RCC 7860 (cell line): ENCODE data around the gene FANCE.

ENCODE experiments used
- DNase-seq: peaks from one replicate; pipeline ENCODE4 v3.0.0-alpha.2; 2015; ENCODE audit warnings: low spot score
- FAIRE-seq: peaks from 2 replicates; lab custom pipeline; 2012; peaks lifted over from hg19 to GRCh38; lab: Jason Lieb, UNC

Gene FANCE, protein sequence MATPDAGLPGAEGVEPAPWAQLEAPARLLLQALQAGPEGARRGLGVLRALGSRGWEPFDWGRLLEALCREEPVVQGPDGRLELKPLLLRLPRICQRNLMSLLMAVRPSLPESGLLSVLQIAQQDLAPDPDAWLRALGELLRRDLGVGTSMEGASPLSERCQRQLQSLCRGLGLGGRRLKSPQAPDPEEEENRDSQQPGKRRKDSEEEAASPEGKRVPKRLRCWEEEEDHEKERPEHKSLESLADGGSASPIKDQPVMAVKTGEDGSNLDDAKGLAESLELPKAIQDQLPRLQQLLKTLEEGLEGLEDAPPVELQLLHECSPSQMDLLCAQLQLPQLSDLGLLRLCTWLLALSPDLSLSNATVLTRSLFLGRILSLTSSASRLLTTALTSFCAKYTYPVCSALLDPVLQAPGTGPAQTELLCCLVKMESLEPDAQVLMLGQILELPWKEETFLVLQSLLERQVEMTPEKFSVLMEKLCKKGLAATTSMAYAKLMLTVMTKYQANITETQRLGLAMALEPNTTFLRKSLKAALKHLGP

DNA sequence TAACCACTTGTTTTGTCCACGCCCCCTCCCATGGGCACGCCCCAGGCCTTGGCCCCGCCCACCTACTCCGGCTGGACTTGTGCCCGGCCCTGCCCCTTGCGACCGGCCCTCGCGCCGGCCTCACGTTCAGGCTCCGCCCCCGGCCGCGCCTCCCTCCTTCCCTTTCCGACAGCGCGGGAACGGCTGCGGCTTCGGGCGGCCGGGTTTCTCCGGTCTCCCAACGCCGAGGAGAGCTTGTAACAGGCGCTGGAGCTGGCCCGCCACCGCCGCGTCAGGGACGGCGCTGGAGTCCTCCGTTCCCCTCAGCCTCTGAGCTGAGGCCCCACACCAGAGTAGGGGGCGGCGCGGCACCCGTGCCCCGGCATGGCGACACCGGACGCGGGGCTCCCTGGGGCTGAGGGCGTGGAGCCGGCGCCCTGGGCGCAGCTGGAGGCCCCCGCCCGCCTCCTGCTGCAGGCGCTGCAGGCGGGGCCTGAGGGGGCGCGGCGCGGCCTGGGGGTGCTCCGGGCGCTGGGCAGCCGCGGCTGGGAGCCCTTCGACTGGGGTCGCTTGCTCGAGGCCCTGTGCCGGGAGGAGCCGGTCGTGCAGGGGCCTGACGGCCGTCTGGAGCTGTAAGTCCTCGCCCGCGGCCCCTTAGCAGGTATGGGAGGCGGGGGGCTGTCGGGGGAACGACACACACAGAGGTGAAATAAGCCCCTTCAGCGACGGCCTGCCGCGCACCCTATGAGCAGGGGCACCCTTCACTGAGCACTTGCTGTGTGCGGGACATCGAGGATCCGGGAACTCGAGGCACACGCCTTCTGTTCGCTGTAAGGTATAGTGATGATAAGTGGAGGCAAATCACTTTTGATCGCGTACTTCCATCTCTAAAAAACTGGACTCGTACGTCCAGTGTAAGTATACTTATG, at the start of gene FANCE:
Gene FANCE (plus strand): TSS at position 156 of the 908 bp plus-strand sequence. CDS start 208 bp downstream, at position 364.
- DNase-seq (peak; percentile 58), FAIRE-seq (no peak)

DNA sequence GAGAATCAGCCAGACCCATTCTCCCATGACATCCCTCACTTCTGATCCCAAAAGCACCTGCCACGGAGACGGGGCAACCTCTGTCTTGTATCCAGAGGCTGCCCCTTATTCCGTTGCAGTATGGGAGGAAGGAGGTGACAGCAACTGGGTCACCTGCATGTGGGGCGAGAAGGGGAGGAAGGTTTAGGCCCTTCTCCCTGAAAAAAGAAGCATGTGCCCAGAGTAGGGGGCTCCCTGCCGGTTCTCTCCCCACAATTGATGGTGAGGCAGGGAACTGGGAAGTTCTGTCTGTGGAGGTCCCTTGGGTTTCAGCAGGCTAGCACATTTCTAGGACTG, 49.3 kb upstream of the FANCE start:
- DNase-seq (no peak), FAIRE-seq (no peak)

DNA sequence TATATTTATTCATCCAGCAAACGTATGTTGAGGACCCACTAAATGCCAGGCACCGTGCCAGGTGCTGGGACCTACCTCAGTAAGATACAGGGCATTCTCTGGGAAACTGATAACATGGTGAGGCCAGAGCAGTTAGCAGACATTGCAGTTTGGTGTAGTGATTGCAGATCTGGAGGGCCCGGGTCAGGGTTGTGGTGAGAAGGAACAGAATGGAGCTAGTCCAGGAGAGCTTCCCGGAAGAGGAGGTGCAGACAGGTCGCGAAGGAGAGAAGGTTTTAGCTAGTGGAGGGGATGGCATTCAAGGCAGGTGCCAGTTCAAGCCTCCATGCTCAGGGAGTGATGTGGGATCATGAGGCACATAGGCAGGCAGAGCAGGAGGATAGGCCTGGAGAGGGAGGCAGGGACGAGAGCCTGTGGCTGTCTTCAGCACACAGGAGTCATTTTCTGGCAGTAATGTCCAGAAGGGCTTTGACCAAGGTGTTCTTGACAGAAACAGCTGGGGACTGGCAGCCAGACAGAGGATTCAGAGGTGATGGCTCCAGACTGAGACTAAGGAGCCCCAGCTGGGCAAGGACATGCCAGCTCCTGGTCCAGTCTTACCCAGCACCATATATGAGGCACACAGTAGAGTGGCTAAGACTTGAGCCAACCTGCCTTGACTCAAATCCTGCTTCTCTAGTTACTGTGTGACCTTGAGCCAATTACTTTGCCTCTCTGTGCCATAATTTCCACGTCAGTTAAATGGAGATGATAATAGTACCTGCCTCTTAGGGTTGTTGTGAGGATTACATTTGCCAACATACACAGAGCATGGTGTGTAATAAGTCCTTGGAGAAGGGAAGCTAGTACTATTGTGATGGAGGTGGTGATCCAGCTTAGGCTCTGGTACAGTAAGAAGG, 48.3 kb upstream of the FANCE start:
- FAIRE-seq = no peak
- DNase-seq = no peak

DNA sequence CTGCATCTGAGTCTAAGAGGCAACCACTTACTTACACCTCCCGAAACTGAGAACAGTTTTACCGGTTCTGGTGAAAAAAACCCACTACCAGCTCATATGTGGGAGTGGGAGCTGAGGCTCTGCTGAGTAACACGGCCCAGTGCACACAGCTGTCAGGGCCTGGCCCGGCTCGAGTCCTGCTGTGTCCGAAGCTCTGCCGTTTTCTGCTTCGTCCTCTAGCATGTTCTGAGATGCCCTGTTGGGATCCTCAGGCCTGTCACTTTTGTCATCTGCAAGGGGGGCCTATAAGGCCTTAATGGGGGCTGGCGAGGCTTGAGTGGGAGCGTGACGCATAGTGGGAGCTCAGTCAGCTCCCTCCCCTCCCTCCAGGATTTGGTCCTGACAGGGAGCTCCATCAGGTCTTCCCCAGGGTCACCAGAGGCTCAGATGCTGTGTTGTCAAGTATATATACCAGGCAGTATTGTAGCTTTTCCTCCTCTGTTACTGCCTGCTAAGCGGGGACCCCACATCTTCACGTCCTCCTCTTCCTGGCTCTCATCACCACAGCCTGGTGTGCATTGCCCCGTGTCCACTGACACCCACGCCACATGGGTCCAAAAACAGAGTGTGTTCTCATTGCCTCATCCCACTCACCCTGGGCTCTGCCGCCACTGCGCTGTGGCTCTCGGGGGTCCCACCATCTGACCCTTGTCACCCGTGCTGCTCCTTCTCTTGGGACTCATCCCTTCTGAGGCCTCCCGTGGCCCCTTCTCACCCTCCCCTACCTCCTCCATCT, 45.2 kb upstream of the FANCE start:
- DNase-seq (no peak), FAIRE-seq (no peak)

DNA sequence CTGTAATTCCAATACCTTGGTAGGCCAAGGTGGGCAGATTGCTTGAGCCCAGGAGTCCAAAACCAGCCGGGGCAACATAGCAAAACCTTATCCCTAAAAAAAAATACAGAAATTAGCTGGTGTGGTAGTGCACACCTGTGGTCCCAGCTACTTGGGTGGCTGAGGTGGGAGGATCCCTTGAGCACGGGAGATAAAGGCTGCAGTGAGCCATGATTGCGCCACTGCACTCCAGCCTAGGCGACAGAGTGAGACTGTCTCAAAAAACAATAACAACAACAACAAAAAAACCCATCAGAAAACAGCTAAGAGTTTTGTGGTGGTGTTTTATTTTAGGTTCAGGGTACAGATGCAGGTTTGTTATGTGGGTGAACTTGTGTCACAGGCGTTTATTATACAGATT, 42.9 kb upstream of the FANCE start:
- FAIRE-seq (no peak), DNase-seq (no peak)

DNA sequence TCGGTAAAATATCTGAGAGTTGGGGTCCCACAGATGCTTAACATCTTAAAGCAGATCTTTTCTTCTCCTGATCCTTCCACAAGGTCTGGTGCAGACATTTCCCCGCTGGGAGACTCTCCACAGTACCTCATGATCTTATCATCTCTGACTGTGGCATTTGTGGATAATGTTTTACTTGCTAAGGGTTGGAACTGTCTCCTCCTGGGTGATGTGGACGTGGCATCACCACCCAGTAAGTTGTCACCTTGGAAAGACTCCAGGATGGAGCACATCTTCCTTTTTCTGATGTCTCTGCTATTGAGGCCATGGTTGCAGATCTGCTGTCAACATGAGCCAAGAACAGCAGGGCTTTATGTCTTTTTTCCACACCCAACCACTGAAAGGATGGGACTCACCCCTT, 42.0 kb upstream of the FANCE start:
- DNase-seq (peak; percentile 44), FAIRE-seq (peak; percentile 57)

DNA sequence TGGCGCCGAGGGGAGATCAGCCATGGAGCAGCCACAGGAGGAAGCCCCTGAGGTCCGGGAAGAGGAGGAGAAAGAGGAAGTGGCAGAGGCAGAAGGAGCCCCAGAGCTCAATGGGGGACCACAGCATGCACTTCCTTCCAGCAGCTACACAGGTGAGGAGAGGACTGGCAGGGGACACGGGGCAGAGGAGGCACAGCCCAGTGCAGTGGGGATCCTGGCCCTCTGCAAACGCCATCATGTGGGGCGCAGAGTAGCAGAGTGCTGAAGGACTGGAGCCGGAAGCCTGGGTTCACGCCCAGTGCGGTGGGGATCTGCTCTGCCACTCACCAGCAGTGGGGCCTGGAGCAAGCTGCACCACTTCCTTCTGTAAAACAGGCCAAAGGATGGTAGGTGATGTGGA, 41.1 kb upstream of the FANCE start:
- FAIRE-seq (no peak), DNase-seq (no peak)

DNA sequence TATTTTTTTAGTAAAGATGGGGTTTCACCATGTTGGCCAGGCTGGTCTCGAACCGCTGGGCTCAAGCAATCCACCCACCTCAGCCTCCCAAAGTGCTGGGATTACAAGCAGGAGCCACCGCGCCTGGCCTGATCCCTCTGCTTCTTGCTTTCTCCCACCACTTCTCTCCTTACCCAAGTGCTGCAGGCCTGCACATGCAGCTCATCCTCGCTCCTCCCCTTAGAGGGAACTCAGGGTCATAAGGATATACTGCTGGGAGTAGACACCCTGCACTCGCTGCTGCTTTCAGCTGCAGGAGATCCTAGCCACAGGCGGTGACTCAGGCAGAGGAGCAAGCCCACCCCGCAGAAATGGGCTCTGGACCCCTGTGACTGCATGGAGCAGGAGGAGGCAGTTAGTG, 40.0 kb upstream of the FANCE start:
- no peak for FAIRE-seq
- DNase-seq = no peak

DNA sequence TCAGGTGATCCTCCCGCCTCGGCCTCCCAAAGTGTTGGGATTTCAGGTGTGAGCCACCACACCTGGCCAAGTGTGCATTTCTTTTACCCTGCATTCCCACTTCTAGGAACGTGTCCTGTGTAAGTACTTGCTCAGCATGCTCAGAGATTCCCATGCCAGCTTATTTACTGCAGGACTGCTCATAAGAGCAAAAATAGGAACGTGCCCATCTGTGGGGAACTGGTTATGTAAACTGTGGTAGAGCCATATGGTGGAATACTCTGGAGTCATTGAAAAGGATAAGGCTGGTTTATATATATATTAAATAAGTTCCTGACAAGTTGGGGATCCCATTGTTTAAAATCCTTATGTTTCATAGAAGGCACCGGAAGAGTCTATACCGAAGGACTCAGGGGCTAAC, 38.2 kb upstream of the FANCE start:
- FAIRE-seq (no peak), DNase-seq (no peak)

DNA sequence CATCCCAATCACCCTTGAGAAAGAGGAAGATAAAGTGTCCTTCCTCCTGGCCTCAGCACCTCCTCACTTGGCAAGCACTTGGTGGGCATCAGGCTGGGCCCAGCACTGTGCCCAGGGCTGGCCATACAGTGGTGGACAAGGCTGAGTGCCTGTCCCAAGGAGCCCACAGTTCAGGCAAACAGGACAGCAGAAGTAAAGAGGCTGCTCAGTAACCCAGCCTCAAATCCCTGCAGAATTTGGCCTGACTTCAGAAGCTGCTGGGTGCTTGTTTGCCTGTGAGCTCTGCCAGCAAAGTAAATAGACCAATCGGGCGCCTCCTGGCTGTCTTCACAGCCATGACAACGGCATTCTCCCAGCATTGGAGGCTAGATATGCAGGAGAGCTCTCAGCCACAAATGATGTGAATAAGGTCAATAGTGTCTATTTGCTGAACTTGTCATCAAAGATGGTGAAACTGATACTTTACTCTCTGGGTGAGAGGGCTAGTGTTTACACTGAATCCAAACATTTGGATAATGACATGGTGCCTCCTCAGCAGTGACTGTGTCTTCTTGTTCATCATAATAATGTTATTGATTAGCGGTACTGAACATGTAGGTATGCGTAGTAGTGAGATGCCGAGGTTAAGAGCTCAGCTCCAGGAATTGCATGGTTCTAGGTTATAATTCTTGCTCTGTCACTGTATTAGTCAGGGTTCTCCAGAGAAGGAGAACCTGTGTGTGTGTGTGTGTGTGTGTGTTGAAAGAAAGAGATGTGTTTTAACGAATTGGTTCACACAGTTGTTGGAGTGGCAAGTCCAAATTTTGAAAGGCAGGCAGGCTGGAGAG, 36.9 kb upstream of the FANCE start:
- peak; percentile 20 for DNase-seq
- no peak for FAIRE-seq

DNA sequence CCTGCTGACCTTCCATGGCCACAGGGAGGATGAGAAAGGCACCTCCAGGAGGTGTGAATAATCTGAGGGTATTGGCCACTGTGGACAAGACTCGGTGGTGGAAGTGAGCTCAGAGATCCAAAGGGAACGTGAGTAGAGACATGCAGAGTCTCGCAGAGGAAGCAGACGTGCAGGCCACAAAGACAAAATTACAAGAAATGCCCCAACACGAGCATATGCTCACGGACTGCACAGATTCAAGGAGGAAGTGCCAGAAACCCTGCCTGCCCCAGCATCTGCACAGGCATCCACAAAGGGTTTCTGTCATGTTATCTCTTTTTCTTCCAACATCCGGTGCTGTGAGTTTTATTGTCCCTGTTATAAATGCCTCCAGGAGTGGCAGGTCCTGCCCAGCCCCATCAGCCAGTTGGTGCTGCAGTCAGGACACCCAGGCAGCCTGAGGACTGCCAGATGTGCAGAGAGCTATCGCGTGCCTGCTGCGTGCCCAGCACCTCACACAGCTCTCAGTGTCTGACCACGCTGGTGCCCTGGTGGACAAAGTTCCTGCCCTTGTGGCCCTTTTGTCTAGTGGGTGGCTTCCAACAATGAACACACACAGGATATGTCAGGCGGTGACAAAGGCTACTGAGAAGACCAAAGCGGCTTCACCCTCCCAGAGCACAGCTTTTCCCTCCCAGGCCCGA, 34.0 kb upstream of the FANCE start:
- DNase-seq (no peak), FAIRE-seq (no peak)

DNA sequence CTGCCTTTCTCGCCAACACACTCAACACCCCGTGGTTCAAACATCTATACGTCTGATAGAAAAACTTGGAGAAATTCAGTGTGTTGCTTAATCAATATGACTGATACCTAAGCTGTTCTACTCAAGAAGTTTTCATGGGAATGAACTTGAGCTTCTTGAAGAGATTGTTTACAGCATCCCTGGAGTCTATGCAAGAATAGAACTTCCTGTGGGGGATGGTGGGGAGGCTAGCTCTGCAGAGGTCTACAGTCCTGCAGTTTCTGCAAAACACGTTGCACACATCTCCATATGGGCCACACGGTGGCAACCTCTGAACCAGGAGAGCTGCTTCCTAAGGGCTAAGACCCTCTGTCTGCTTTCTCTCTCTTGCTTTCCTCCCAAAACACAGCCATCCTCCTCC, 32.7 kb upstream of the FANCE start:
- no peak for FAIRE-seq
- DNase-seq = no peak

DNA sequence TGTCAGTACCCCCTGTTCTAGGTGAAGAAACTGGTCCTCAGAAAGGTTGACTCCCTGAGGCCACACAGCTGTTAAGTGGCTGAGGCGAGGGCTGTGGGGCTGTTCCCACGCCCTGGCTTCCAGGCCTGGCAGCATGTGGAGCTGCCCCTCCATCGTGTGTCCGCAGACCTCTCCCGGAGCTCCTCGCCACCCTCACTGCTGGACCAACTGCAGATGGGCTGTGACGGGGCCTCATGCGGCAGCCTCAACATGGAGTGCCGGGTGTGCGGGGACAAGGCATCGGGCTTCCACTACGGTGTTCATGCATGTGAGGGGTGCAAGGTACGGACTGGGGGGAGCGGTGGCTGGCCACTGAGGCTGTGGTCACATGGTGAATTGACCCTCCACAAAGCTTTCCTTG, 32.2 kb upstream of the FANCE start:
- no peak for FAIRE-seq
- DNase-seq = no peak

DNA sequence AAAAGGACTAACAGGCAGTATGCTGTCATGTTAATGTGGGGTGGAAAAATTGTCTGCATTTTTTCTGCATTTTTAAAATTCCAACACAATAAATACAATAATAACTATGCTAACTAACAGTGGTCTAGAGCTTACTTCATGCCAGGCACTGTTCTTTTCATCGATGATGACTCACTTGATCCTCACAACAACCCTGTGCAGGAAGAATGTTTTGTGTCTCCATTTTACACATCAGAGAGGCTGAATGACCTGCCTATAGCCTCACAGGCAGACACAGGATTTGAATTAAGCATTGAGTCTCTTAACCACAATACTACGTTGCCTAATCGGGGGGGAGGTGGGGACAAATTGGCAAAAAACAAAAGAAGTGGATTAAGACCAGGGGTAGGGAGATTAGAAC, 26.9 kb upstream of the FANCE start:
- no peak for FAIRE-seq
- DNase-seq = peak; percentile 25

DNA sequence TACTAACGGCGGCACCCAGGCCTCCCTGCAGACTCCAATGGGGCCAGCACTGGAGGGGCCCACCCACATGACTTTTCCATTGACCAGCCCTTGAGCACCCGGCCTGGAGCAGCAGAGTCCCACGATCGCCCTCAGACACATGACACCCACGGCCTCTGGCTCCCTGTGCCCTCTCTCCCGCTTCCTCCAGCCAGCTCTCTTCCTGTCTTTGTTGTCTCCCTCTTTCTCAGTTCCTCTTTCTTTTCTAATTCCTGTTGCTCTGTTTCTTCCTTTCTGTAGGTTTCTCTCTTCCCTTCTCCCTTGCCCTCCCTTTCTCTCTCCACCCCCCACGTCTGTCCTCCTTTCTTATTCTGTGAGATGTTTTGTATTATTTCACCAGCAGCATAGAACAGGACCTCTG, 26.1 kb upstream of the FANCE start:
- no peak for FAIRE-seq
- DNase-seq = no peak

DNA sequence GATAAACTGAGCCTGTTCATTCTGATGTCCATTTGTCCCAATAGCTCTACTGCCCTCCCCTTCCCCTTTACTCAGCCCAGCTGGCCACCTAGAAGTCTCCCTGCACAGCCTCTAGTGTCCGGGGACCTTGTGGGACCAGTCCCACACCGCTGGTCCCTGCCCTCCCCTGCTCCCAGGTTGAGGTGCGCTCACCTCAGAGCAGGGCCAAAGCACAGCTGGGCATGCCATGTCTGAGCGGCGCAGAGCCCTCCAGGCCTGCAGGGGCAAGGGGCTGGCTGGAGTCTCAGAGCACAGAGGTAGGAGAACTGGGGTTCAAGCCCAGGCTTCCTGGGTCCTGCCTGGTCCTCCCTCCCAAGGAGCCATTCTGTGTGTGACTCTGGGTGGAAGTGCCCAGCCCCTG, 24.7 kb upstream of the FANCE start:
- DNase-seq = no peak
- no peak for FAIRE-seq

DNA sequence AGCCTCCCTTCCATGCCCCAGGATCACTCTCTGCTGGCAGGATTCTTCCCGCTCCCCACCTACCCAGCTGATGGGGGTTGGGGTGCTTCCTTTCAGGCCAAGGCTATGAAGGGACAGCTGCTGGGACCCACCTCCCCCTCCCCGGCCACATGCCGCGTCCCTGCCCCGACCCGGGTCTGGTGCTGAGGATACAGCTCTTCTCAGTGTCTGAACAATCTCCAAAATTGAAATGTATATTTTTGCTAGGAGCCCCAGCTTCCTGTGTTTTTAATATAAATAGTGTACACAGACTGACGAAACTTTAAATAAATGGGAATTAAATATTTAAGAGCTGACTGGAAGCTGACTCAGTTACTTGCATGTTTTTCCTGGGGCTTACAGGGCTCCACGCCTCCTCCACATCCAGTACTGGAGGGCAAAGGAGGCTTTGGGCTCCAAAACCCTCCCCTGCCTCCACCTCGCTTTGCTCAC, 24.3 kb upstream of the FANCE start:
- no peak for FAIRE-seq
- no peak for DNase-seq

DNA sequence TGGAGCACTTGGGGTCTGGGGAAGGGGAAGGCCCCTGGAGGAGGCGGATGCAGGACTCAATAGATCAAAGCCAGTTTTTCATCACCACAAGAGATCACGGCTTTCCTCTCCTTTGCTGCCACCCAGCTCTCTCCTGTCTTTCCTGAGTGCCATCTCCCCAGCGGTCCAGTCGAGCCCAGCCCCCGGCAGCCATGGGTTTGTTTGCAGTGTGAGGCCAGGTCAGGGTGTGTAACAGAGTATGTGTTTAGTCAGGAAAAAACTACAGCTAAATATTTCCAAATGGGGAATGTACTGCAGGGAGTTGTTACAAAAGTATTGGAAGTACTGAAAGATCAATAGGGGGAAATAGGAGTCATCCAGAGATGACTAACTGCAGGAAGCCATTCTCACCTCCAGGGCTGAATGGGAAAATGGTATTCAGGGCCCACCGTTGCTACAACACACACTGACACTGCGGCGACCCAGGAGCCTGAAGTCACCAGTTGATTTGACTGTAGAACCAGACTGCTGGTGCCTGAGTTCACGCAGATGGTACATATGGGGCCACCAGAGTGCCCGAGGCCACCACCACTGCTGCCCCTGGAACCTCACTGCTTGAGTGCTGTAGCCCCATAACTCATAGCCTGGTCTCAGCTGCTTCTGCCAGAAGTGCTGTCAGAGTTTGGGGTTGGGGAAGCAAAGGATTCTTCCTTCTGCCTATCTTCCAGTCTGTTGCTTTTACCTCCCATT, 23.6 kb upstream of the FANCE start:
- no peak for DNase-seq
- FAIRE-seq = no peak
